Astrocyte (in vitro differentiated cells and primary cell): ENCODE results near the gene RAPGEF2. TPM values are rescaled to one million over a fixed set of nuclear protein-coding genes. Genes with fewer than 3 reads are reported as not detected.
A peak's percentile ranks its signal among the peaks of the same experiment; 100 is the strongest.

Experiments used
- DNase-seq: peaks from one replicate; pipeline ENCODE4 v3.0.0-alpha.2; 2010; ENCODE audit warnings: low read depth
- FAIRE-seq: peaks from 2 replicates; lab custom pipeline; 2011; peaks lifted over from hg19 to GRCh38; lab: Jason Lieb, UNC
- H2AFZ ChIP-seq: 2 replicates; pipeline ENCODE4 v1.6.0; 2012; ENCODE audit warnings: low read depth, low read length, inconsistent platforms
- H3K27ac ChIP-seq: 2 replicates; pipeline ENCODE4 v1.5.1; 2011; ENCODE audit warnings: low read depth, low read length, inconsistent platforms
- H3K27me3 ChIP-seq: 2 replicates; pipeline ENCODE4 v1.6.0; 2011; ENCODE audit warnings: low read length, inconsistent platforms; ENCODE audit not compliant: insufficient read depth
- H3K36me3 ChIP-seq: 2 replicates; pipeline ENCODE4 v1.5.1; 2011; ENCODE audit warnings: low read length, inconsistent platforms; ENCODE audit not compliant: insufficient read depth
- H3K4me1 ChIP-seq: 2 replicates; pipeline ENCODE4 v1.5.1; 2011; ENCODE audit warnings: low read length, inconsistent platforms; ENCODE audit not compliant: insufficient read depth
- H3K4me2 ChIP-seq: 2 replicates; pipeline ENCODE4 v1.6.0; 2012; ENCODE audit warnings: low read length, inconsistent platforms
- H3K4me3 ChIP-seq: 2 replicates; pipeline ENCODE4 v1.5.1; 2011; ENCODE audit warnings: low read depth, mild to moderate bottlenecking, low read length, inconsistent platforms; ENCODE audit not compliant: insufficient read depth
- H3K79me2 ChIP-seq: 2 replicates; pipeline ENCODE4 v1.6.0; 2012; ENCODE audit warnings: mild to moderate bottlenecking, low read length, inconsistent platforms; ENCODE audit not compliant: insufficient read depth
- H3K9ac ChIP-seq: 2 replicates; pipeline ENCODE4 v1.6.0; 2012; ENCODE audit warnings: mild to moderate bottlenecking, low read length, inconsistent platforms
- H3K9me3 ChIP-seq: 2 replicates; pipeline ENCODE4 v1.5.1; 2012; ENCODE audit warnings: low read depth, mild to moderate bottlenecking, low read length, inconsistent platforms; ENCODE audit not compliant: insufficient read depth
- H4K20me1 ChIP-seq: 2 replicates; pipeline ENCODE4 v1.6.0; 2012; ENCODE audit warnings: low read length, inconsistent platforms; ENCODE audit not compliant: insufficient read depth
- H3K27ac Mint-ChIP-seq: one replicate; pipeline ENCODE4 v1.8.0; 2021; ENCODE audit warnings: mild to moderate bottlenecking, mixed read lengths; ENCODE audit not compliant: unreplicated experiment
- H3K27me3 Mint-ChIP-seq: one replicate; pipeline ENCODE4 v1.8.0; 2021; ENCODE audit warnings: low read depth, mixed read lengths; ENCODE audit not compliant: unreplicated experiment
- H3K36me3 Mint-ChIP-seq: one replicate; pipeline ENCODE4 v1.8.0; 2021; ENCODE audit warnings: low read depth, mixed read lengths; ENCODE audit not compliant: unreplicated experiment
- H3K4me1 Mint-ChIP-seq: one replicate; pipeline ENCODE4 v1.8.0; 2021; ENCODE audit warnings: low read depth, mixed read lengths; ENCODE audit not compliant: unreplicated experiment
- H3K4me3 Mint-ChIP-seq: one replicate; pipeline ENCODE4 v1.8.0; 2021; ENCODE audit warnings: mild to moderate bottlenecking, moderate library complexity, mixed read lengths; ENCODE audit not compliant: unreplicated experiment
- H3K9me3 Mint-ChIP-seq: one replicate; pipeline ENCODE4 v1.8.0; 2021; ENCODE audit warnings: mild to moderate bottlenecking, mixed read lengths; ENCODE audit not compliant: unreplicated experiment
- EZH2 ChIP-seq: IDR thresholded peaks from 2 replicates; pipeline ENCODE4 v1.6.1; 2012; ENCODE audit warnings: mild to moderate bottlenecking, low read length, inconsistent platforms; ENCODE audit not compliant: insufficient read depth
- total RNA-seq: library from RNA; stranded (reverse); gene quantifications from 2 replicates; pipeline ENCODE4 v1.2.1, GENCODE V29; 2021
- TF ChIP-seq, protein P1 (sequence below): IDR thresholded peaks from 2 replicates; pipeline ENCODE4 v1.5.1; 2011; ENCODE audit warnings: low read depth, mild to moderate bottlenecking, inconsistent platforms, low read length, moderate library complexity; ENCODE audit not compliant: insufficient read depth

Gene RAPGEF2
- total RNA-seq, 1 donor from 2014 or later = 59.0 TPM

DNA sequence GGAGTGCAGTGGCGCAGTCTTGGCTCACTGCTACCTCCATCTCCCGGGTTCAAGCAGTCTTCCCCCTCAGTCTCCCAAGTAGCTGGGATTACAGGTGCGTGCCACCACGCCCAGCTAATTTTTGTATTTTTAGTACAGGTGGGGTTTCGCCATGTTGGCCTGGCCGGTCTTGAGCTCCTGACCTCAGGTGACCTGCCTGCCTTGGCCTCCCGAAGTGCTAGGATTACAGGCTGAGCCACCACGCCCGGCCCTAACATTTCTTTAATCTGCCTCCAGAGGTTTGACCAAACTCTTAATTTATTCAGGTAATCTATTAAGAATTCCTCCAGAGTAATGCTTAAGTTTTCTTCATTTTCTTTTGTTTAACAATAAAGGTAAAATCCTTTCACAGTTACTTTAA, 171.0 kb downstream of the RAPGEF2 start:
- Mint-ChIP-seq H3K4me1 (peaks cover 30% of the 10 kb centered on the region), H3K9me3 (no peaks in the 10 kb centered on the region), H3K4me3 (no peak overlapping the region), H3K27me3 (no peaks in the 10 kb centered on the region), H3K36me3 (no peaks in the 10 kb centered on the region), H3K27ac (peak overlapping the region; percentile 27)
- no peaks in the 10 kb centered on the region for H4K20me1 ChIP-seq
- H3K4me1 ChIP-seq = peaks cover 19% of the 10 kb centered on the region
- TF ChIP-seq EZH2 = no peak
- TF ChIP-seq, protein P1, sequence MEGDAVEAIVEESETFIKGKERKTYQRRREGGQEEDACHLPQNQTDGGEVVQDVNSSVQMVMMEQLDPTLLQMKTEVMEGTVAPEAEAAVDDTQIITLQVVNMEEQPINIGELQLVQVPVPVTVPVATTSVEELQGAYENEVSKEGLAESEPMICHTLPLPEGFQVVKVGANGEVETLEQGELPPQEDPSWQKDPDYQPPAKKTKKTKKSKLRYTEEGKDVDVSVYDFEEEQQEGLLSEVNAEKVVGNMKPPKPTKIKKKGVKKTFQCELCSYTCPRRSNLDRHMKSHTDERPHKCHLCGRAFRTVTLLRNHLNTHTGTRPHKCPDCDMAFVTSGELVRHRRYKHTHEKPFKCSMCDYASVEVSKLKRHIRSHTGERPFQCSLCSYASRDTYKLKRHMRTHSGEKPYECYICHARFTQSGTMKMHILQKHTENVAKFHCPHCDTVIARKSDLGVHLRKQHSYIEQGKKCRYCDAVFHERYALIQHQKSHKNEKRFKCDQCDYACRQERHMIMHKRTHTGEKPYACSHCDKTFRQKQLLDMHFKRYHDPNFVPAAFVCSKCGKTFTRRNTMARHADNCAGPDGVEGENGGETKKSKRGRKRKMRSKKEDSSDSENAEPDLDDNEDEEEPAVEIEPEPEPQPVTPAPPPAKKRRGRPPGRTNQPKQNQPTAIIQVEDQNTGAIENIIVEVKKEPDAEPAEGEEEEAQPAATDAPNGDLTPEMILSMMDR = no peak
- peak overlapping the region; percentile 6 for H3K27ac ChIP-seq
- DNase-seq (no peak), FAIRE-seq (no peak)
- no peak overlapping the region for H3K9ac ChIP-seq
- no peaks in the 10 kb centered on the region for H3K9me3 ChIP-seq
- H3K4me3 ChIP-seq = no peak overlapping the region
- H2AFZ ChIP-seq = no peak overlapping the region
- H3K36me3 ChIP-seq = no peaks in the 10 kb centered on the region
- no peak overlapping the region for H3K4me2 ChIP-seq
- H3K27me3 ChIP-seq = no peaks in the 10 kb centered on the region
- peaks cover 25% of the 10 kb centered on the region for H3K79me2 ChIP-seq

DNA sequence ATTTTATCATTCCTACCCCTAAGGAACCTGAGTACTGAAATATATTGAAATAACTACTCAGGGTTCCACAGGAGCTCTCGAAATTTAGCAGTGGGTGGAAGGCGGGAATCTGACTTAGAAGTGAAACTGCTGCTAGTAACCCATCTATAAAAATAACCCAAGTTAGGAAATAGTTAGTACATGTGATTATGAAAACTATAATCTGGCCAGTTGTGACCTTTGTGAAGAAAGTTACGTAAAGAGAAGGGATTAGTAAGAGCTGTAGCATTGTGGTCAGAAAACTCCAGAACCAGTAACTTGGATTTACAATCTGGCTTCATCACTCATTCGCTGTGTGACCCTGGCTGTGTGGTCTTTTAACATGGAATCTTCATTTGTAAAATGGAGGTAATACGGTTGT, 175.5 kb downstream of the RAPGEF2 start:
- Histone ChIP-seq H3K9me3 (no peaks in the 10 kb centered on the region), H2AFZ (no peak overlapping the region), H3K27me3 (no peaks in the 10 kb centered on the region), H3K79me2 (peaks cover 17% of the 10 kb centered on the region), H3K4me2 (no peak overlapping the region), H4K20me1 (no peaks in the 10 kb centered on the region), H3K4me3 (no peak overlapping the region), H3K36me3 (no peaks in the 10 kb centered on the region), H3K4me1 (peaks cover 25% of the 10 kb centered on the region), H3K27ac (no peak overlapping the region), H3K9ac (no peak overlapping the region)
- no peaks in the 10 kb centered on the region for H3K27me3 Mint-ChIP-seq
- peaks cover 26% of the 10 kb centered on the region for H3K4me1 Mint-ChIP-seq
- no peaks in the 10 kb centered on the region for H3K9me3 Mint-ChIP-seq
- TF ChIP-seq EZH2 = no peak
- peaks cover 2% of the 10 kb centered on the region for H3K36me3 Mint-ChIP-seq
- DNase-seq (no peak), FAIRE-seq (no peak)
- H3K27ac Mint-ChIP-seq = no peak overlapping the region
- no peak overlapping the region for H3K4me3 Mint-ChIP-seq

DNA sequence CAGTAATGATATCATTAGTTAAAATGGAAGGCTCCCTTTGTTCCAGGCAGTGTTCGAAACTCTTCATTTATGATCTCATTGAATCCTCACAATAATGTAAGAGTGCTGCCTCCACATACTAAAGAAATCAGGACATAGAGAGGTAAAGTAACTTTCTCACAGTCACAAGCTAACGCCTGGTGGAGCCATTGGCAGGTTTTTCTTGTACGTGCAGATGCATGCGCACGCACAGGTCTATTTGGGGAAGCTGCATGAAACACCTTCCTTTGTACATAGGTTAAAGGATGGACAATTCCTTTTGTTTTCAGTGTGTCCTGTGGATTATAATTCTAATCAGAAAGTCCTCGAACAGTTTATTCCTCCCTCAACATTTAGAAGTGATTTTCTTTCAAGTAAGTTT, 176.2 kb downstream of the RAPGEF2 start:
- Histone ChIP-seq H3K36me3 (no peaks in the 10 kb centered on the region), H3K4me2 (no peak overlapping the region), H3K9me3 (no peaks in the 10 kb centered on the region), H3K9ac (no peak overlapping the region), H4K20me1 (no peaks in the 10 kb centered on the region), H2AFZ (no peak overlapping the region), H3K4me3 (no peak overlapping the region), H3K4me1 (peaks cover 30% of the 10 kb centered on the region), H3K27ac (no peak overlapping the region), H3K27me3 (no peaks in the 10 kb centered on the region), H3K79me2 (peaks cover 17% of the 10 kb centered on the region)
- Mint-ChIP-seq H3K27ac (no peak overlapping the region), H3K4me3 (no peak overlapping the region), H3K9me3 (no peaks in the 10 kb centered on the region), H3K27me3 (no peaks in the 10 kb centered on the region), H3K4me1 (peaks cover 28% of the 10 kb centered on the region), H3K36me3 (peaks cover 2% of the 10 kb centered on the region)
- DNase-seq (no peak), FAIRE-seq (peak; percentile 17)
- TF ChIP-seq, protein P1 = no peak
- no peak for TF ChIP-seq EZH2
